RPMI7951 (cell line): ENCODE results near the gene KLHL36. TPM values are rescaled to one million over a fixed set of nuclear protein-coding genes. Genes with fewer than 3 reads are reported as not detected.
"Not testable (repeated sequence)": the region's sequence is repeated elsewhere in the genome, so short reads cannot be mapped to it uniquely, and the experiment has no call there.

ENCODE experiments used
- DNase-seq: peaks from one replicate; pipeline ENCODE4 v3.0.0-alpha.2; 2012; ENCODE audit warnings: low read depth
- total RNA-seq: library from RNA; depleted of rRNA; stranded (reverse); fragments of >200 nt; shearing (Covaris generic); gene quantifications from 2 replicates; pipeline ENCODE4 v1.2.3, GENCODE V29; 2014

KLHL36 gene
- total RNA-seq, 1 experiment from 2014 or later, result 28.4 TPM

DNA sequence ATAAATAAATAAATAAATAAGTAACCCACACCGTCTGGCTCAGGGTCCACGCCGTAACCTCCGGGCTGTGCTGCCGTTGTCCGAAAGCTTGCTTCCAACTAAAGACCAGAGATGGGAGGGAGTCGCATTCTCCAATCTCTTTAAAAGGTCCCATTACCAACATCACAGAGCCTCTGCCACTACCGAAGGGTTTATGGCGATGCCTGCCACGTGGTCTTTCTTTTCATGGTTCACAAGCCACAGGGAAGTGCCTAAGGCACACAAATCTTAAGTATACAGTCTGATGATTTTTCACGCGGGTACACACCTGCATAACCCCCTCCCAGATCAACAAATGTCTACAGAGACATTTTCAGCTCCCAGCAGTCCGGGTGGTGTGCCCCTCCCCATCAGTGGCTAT, 31.8 kb upstream of the KLHL36 start:
- peak; percentile 54 for DNase-seq

DNA sequence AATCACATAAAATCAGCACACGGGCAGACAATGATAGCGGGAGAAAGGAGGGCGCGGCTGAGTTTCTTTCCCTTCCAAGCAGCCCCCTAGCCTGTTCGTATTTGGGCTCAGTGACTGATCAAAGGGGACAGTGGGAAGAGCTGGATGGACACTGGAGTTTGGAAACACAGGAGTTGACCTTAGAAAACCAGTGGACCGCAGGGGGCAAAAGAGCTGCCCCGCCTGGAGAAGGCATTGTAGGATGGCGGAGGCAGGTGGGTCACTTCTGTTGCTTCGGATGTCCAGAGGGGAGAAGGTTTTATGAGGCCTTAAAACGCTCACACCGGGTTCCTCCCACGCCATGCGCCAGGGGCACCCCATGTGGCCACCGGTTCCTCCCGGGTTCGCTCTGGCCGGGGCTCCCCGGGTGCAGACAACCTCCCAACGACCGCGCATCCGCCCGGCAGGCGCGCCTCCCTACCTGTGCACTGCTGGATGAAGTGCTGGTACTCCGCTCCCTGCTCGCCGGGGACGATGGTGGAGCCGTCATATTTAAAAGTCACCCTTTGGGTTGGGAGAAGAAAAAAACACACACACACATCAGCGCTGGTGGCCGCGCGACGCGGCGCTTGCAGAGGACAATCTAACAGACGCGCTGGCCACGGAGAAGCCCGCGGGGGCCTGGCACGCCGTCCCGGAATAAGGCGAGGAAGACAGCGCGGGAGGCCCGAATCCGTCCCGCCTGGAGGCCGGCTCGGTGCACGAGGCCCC, 31.1 kb upstream of the KLHL36 start:
- peak; percentile 20 for DNase-seq

DNA sequence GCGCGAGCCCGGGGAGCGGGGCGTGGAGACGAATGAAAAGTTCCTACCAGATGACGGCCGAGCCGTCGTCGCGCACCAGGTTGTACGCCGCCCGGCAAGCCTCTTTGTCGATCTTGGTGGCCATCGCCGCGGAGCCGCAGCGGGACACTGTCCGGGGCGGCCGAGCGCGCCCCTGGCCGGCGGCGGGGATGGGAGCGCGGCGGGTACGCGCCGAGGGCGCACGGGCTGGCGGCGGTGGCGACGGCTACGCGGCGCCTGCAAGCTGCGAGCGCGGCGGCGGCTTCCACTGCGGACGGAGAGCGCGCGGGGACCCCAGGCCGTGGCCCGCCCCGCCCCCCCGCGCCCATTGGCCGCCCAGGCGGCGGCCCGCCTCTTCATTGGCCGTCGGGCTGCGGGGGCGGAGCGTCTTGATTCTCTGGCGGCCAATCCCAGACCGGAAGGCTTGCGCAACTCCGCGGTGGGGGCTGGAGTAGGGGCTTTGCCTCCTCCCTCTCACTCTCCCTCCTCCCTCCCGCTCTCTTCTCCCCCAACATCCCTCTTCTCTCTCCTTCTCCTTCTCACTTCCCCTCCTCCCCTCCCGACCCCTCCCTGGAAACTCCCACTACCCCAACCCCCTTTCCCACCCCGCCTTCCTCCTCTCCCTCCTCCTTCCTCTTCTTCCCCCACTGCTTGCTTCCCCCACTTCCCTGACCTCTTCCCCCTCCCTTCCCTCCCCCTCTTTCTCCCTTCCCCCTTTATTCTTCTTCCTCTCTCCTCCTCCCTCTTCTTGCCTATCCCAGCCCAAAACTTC, 30.3 kb upstream of the KLHL36 start, which contains the start of gene COTL1:
TSS of gene COTL1 (minus strand) at position 288 of the 790 bp plus-strand sequence. CDS start at position 124, 164 bp downstream.
- peak; percentile 97 for DNase-seq

DNA sequence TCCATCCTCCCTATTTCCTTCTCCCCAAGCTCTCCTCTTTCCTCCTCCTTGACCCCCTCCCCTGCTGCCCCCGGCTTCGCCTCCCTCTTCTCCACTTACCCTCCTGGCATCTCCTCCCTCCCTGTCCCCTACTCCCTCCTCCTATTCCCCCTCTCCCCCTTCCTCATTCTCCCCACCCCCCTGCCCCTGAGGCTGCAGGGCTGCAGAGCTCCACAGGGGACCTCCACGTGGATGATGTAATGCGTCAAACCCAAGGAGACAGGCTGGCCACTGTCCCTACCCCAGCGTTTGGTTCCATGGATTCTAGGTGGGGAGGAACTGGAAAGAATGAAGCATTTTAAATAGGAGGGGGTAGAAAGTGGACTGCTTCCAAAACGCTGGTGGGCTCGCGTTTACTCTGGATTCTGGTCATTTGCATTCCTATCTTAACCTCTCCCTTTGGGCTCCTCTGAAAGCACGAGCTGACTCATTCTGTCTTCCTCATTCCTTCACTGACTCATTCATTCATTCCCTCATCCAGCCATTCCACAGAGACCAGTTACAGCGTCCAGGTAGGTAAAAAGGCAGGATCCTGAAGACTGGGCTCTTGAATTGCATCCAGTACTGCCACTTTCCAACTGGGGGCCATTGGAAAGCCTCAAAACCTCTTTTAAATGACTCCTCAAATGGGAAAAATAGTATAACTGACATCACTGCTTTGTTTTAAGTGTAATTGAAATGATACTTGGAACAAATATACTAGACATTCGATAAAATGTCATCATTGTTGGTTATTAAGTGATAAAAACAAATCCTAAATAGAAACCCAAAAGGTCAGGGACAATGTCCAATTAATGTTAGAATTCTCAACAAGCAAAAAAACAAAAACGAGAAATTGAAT, 29.5 kb upstream of the KLHL36 start:
- DNase-seq, result peak; percentile 97

DNA sequence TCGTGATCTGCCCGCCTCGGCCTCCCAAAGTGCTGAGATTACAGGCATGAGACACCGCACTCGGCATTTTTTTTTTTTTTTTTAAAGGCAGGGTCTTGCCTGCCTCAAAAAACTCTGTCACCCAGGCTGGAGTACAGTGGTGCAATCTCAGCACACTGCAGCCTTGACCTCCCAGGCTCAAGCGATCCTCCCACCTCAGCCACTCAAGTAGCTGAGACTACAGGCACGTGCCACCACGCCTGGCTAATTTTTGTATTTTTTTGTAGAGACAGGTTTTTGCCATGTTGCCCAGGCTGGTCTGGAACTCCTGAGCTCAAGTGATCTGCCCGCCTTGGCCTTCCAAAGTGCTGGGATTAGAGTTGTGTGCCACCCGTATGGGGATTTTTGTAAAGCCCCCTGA, 27.4 kb upstream of the KLHL36 start:
- not testable (repeated sequence) for DNase-seq

DNA sequence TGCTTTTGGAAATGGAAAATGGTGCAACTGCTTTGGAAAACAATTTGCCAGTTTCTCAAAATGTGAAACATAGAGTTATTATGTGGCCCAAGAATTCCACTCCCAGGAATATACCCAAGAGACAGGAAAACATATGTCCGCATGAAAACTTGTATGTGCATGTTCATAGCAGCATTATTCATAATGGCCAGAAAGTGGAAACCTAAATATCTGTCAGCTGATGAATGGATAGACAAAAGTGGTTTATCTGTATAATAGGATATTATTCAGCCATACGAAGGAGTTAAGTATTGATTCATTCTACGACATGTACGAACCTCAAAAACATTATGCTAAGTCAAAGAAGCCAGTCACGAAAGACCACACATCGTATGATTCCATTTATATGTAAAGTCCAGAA, 22.8 kb upstream of the KLHL36 start:
- DNase-seq, result no peak

DNA sequence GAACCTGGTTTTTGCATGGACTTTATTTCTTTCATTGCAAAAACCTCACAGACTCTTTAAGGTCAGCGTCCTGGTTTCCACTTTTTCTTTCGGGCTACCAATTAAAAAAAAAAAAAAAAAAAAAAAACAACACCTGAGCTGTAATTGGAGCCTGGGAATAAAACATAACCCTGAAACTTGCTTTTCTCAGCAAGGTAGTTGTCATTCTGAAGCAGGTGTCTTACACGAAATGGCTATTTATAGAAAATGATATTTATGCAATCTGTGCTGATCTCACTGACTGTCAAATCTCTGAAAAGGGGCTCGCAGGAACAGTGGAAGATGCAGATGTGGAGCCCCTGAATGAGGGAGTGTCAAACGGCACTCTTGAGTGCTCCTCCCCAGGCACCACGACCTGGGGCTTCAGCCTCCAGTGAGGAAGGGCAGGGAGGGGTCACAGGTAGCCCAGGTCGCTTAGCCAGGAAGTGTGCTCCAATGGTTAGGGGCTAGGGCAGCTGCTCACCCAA, 20.0 kb upstream of the KLHL36 start:
- DNase-seq, result no peak

DNA sequence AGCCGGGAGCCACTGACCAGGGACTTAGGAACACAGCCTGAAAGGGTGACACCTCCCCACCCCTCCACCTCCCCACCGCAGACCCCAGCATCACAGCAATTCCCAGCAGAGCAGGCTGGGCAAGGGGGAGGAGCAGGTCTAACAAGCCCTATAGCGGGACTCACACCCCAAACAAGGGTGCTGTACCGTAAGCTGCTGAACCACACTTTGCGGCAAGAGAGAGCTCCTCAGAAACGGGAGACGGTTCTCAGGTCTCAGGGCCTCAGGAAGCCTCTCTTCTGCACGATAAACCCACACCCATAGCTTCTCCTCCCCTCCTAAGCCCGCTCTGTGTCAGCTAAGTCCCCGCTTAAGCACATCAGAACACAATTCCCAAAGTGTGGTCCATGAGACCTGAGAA, 18.7 kb upstream of the KLHL36 start:
- no peak for DNase-seq

DNA sequence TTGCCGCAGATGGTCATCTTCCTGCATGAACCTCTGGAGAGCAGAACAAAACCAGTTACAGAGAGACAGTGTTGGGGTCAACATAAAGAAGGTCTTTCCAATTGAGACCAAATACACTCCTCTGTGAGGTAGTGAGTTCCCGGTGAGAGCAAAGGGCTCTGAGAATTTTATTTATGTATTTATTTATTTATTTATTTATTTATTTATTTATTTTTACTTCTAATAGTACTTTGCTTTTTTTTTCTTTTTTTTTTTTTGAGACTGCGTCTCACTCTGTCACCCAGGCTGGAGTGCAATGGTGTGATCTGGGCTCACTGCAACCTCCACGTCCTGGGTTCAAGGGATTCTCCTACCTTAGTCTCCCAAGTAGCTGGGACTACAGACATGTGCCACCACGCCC, 18.3 kb upstream of the KLHL36 start:
- DNase-seq, result no peak

DNA sequence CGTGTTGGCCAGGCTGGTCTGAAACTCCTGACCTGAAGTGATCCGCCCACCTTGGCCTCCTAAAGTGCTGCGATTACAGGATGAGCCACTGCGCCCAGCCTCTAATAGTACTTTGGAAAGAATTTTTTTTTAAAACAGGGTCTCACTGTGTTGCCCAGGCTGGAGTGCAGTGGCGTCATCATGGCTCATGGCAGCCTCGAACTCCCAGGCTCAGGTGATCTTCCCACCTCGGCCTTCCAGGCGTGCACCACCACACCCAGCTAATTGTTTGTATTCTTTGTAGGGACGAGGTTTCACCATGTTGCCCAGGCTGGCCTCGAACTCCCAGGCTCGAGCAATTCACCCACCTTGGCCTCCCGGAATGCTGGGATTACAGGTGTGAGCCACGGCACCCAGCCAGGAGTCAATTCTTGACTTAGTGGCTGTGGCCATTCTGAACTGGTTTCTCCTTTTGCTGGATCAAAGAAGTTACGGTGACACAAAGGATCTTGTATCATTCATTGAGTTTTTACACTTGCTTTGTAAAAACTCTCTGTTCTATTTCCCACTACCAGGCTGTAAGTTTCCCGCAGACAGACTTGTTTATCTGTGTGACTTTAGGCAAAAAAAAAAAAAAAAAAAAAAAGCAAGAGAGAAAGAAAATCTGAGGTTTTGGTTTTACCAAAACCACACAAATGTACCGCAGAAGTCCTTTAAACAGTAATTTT, 17.7 kb upstream of the KLHL36 start:
- DNase-seq, result no peak

DNA sequence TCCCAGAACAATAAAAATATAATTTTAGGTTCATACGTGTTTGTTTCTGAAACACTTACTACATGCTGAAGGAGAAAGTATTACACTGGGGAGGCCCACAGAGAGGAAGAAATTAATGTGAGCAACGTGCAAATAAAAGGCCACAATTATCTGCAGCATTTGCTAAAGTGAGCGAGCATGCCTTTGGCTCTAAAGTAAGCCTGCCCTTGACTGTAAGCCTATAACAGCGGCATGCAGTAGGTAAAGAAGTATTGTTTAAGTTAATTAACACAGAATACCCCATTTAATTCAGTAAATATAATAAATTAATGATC, 17.2 kb upstream of the KLHL36 start:
- DNase-seq, result no peak

DNA sequence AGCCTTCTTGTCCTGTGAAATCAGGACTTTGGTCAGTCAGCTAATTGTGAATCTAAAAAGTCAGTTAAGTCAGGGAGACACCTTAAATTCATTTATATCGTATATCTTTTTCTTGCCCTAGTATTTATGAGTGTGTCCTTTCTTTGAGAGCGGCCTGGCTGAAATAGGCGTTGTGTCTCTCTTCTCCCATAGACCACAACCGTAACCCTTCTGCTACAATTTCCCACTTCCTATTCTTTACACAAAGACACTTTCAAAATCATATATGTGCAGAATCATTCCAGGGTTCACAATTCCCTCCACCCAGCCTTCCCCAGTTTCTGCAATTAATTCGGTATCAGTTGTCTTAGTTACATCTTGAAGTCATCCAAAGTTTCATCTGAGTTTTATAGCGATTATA, 16.4 kb upstream of the KLHL36 start:
- DNase-seq, result no peak

DNA sequence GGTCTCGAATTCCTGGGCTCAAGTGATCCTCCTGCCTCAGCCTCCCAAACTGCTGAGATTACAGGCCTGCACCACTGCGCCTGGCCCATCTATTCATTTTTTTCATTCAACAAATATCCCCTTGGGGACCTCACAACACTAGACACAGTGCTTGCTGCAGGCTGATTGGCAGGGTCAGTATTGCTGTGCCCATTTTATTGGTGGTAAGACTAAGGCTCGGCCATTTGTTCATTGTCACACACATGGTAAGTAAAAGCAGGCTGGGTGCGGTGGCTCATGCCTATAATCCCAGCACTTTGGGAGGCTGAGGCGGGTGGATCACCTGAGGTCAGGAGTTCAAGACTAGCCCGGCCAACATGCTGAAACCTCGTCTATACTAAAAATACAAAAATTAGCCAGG, 15.4 kb upstream of the KLHL36 start:
- not testable (repeated sequence) for DNase-seq

DNA sequence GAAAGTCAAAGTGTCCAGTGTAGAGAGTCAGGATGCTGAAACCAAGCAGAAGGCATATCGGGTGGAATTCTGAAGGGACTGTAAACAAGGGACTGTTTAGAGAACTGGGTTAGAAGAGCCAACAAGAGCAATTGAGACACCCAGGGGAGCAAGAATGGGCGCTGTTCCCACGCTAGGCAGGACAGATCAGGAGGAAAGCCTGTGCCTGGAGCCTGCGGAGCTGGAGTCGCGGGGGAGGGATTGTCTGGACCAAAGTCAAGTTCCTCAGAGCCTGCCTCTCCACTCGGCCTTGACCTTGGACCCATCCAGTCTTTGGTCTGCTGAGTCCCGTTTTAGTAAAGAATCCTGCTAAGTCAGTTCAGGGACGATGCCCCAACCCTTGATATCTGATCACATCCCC, 14.7 kb upstream of the KLHL36 start:
- DNase-seq, result no peak

DNA sequence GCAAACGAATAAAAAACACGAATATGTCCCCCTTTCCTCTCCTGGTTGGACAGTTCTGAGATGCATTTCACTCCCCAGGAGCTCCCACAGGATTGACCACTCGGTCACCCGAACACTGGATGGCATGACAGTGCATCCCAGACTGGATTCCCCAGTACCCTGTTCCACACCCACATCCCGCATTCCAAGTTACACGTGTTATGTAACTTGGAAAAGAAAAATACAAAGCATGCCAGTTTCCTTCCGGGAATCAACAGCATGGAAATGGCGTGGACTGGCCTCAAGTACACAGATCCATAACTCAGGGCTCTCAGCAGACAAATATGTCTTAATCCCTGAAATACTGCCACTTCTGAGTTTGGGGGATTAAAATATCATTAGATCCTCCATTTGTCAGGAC, 12.6 kb upstream of the KLHL36 start:
- DNase-seq, result no peak

DNA sequence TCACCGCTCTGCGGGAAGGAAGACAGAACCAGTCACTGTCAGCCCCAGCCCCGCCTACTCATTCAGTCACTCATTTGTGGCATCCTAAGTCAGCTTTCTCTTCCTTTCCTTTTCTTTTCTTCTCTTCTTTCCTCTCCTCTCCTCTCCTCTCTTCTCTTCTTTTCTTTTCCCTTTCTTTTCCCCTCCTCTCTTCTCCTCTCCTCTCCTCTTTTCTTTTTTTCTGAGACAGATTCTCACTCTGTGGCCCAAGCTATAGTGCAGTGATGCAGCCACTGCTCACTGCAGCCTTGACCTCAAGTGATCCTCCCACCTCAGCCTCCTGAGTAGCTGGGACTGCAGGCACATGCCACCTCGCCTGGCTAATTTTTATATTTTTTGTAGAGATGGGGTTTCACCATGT, 10.6 kb upstream of the KLHL36 start:
- DNase-seq, result no peak

DNA sequence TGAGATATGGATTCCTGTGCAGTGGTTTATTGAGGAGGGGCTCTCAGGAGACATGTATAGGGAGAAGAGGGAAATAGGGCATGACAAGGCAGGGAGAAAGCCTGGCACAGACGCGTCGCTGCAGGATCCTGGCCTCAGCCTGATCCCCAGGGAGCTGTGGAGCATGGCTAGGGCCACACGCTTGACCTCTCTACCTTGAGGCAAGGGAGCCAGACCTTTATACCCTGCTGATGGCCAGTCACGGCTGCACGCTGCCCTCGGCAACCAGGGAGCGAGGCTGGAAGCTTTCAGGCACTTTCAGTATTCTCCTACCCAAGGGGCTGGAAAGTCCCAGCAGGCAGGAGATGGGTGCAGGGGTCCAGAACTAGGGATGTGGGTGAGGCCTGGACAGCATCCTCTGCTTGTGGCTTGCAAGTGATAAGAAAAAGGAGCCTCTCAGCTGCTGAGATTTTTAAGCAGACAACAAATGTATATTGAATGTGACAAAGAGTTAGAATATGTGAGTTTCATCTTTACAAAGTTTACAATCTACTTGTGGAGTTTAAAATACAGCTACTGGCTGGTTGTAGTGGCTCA, 10.0 kb upstream of the KLHL36 start:
- no peak for DNase-seq

DNA sequence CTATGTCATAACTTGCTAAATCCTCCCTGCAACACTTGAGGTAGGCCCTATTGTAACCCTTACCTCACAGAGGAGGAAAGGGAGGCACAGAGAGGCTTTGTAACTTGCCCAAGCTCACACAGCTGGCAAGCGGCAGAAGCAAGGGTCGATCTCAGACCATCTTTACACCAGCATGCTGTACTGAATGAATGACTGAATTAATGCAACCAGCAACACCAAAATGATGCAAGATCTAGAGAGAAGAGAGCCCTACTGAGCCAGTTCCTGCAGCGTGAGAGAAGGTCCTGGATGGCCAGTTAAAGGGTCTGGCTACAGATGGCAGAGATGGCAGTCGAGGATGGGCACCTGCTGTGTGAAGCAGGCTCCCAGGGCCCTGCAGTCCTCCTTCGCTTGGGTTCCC, 8.2 kb upstream of the KLHL36 start:
- no peak for DNase-seq

DNA sequence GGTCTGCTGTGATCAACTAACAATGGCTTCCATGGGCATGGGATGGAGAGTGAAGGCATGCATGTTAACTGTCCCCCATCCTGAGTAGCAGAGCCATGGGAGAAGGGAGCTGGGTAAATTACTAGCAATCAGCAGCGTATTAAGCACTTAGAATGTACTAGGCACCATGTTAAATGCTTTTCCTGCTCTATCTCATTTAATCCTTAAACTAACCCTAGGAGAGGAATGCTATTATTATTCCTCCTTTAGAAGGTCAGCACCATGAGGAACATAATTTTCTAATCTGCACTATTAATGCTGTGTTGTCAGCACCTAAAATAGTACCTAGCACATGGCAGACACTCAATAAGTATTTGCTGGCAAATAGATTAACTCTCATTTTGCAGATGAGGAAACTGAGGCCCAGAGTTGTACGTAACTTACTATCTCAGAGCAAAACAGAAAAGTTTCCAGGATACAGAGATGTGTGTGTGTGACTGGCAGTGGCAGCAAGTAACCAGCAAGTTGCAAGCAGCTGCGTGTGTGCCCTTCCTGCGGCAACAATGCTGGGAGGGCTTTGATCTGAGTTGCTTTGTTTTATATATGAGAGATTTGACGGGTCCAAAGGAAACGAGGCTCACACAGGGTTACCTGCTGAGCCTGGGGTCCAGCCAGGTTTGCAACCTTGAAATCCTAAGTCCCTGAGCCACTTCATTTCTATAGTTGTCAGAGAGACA, 6.5 kb upstream of the KLHL36 start:
- DNase-seq, result no peak

DNA sequence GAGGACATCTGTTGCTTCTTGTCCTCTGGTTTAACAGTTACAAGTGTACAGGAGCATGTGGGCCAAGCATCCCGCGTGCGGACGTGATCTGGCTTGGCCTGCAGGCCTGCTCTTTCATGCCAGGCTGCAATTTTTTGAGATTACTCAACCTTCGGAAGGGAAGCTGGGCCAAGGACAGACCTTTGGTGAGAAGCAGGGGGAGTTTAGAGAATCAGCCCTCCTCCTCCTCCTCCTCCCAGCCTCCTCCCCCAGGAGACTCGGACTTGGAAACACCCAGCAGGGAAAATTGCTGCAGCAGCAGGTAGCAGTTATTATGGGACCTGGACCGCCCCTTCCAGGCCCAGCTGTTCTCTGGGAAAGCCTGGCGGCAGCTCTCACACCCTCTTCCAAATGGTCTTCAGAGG, 5.1 kb upstream of the KLHL36 start:
- peak; percentile 93 for DNase-seq

DNA sequence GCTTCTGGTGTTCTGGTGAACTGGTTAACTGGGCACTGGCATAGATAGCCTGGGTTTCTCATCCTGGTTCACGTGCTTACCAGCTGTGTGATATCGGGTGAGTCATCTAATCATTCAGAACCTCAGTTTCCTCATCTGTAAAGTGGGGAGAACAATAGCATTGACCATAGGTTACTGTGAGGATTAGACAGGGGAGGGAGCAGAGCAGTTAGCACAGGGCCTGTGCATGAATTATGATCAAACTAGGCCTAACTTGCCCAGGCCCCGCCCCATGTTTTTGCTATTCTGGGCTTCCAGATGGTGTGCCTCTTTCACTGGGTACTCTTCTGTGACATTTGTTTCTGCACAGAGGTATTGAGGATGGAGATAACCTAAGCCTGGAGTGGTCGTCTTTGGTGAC, 4.6 kb upstream of the KLHL36 start:
- no peak for DNase-seq
